ENCODE data around the gene PDGFB. TPM values are rescaled to one million over a fixed set of nuclear protein-coding genes. Genes with fewer than 3 reads are reported as not detected.
A peak's percentile ranks its signal among the peaks of the same experiment; 100 is the strongest.

PDGFB gene
- total RNA-seq, 3 donors from 2014 or later (not counting 1 experiment from before 2014, with no cell fraction given): 0.28 to 1.2 (median 0.31) TPM

DNA sequence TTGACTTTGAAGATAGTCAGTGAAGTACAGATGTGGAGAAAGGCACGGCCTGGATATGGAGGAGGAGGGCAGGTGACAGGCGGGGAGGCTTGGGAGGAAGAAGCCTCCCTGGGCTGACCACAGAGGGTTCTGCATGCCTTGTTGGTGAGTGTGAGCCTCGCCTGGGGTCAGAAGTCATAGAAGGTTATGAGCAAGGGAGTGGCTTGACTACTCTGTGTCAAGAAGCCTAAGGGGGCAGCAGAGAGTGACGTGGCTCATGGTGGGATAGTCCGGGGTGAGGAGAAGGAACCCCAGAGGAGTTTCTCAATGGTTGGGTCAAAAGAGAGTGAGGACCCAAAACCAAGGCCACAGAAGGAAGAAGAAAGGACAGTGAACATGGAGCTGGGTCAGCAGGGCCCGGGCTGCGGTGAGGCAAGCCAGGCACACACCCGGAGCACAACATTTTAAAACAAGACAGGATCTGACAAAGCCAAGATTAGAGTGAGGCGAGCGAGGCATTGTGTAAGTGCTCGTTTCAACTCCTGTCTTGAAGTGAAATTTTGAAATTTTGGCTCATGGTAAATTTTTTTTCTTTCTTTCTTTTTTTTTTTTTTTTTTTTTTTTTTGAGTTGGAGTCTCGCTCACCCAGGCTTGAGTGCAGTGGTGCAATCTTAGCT is 31.9 kb downstream of the PDGFB start:
- peaks cover 0 to 13% of the 10 kb centered on the region in 2 donors for H3K4me1 Mint-ChIP-seq
- ATAC-seq (no peak), DNase-seq (peak in 1 of 2 donors; percentile 2)
- peaks cover 20 to 26% of the 10 kb centered on the region in 2 donors for H3K27me3 Mint-ChIP-seq (ENCODE audit: low read depth in 2 of 2)
- TF ChIP-seq, protein P1, sequence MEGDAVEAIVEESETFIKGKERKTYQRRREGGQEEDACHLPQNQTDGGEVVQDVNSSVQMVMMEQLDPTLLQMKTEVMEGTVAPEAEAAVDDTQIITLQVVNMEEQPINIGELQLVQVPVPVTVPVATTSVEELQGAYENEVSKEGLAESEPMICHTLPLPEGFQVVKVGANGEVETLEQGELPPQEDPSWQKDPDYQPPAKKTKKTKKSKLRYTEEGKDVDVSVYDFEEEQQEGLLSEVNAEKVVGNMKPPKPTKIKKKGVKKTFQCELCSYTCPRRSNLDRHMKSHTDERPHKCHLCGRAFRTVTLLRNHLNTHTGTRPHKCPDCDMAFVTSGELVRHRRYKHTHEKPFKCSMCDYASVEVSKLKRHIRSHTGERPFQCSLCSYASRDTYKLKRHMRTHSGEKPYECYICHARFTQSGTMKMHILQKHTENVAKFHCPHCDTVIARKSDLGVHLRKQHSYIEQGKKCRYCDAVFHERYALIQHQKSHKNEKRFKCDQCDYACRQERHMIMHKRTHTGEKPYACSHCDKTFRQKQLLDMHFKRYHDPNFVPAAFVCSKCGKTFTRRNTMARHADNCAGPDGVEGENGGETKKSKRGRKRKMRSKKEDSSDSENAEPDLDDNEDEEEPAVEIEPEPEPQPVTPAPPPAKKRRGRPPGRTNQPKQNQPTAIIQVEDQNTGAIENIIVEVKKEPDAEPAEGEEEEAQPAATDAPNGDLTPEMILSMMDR (IDR thresholded peaks at IDR 0.05): no peak
- H3K27me3 ChIP-seq (ENCODE audit: control insufficient read depth, insufficient read depth, low read length): peaks cover 4% of the 10 kb centered on the region
- intact Hi-C loops (cut with micrococcal nuclease): no loop called here
- no peaks in the 10 kb centered on the region for H3K36me3 ChIP-seq (ENCODE audit: control insufficient read depth, insufficient read depth, low read length)
- H3K4me1 ChIP-seq (ENCODE audit: control insufficient read depth, insufficient read depth, low read length): peaks cover 4% of the 10 kb centered on the region
- no peak overlapping the region for H3K4me3 Mint-ChIP-seq
- no peaks in the 10 kb centered on the region for H3K9me3 ChIP-seq (ENCODE audit: control insufficient read depth, insufficient read depth, low read length)
- H3K4me3 ChIP-seq (ENCODE audit: low read length): no peak overlapping the region
- WGBS (ENCODE audit: insufficient coverage): 53% methylated on average over 9 of the region's 12 CpGs
- no peaks in the 10 kb centered on the region for H3K9me3 Mint-ChIP-seq
- no peak overlapping the region for H3K27ac ChIP-seq (ENCODE audit: low read length)
- no peaks in the 10 kb centered on the region for H3K36me3 Mint-ChIP-seq
- H3K27ac Mint-ChIP-seq: no peak overlapping the region

DNA sequence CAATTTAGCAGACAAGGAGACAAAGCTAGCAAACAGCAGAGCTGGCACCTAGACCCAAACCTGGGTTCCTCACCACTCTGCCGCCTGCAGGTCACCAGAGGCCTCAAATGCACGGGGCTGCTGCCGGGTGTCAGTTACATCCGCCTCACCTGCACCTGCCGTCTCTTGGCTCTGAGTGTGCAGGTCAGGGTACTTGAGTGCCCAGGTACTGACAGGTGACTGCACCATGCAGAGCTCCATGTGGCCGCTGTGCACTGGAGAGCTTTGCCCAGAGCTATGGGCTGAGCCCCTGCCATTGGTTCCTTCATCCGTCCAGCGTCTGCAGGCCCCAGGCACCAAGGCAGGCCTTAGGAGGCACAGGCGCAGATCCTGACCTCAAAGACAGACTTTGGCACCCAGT is 35.0 kb downstream of the PDGFB start:
- Mint-ChIP-seq H3K4me1 (peaks cover 7 to 37% of the 10 kb centered on the region in 2 donors), H3K27me3 (ENCODE audit: low read depth in 2 of 2) (peaks cover 18 to 21% of the 10 kb centered on the region in 2 donors), H3K27ac (no peak overlapping the region), H3K9me3 (no peaks in the 10 kb centered on the region), H3K36me3 (no peaks in the 10 kb centered on the region), H3K4me3 (no peak overlapping the region)
- no peak overlapping the region for H3K4me3 ChIP-seq (ENCODE audit: low read length)
- no peak overlapping the region for H3K27ac ChIP-seq (ENCODE audit: low read length)
- 88% methylated on average over 9 of the region's 9 CpGs for WGBS (ENCODE audit: insufficient coverage)
- intact Hi-C loops (cut with micrococcal nuclease): loop anchor here (5.0 kb wide), 2 partner anchors 37 to 38 kb away; no protein-coding TSS in a partner anchor
- ATAC-seq: no peak
- H3K9me3 ChIP-seq (ENCODE audit: control insufficient read depth, insufficient read depth, low read length): no peaks in the 10 kb centered on the region
- DNase-seq: no peak
- no peaks in the 10 kb centered on the region for H3K36me3 ChIP-seq (ENCODE audit: control insufficient read depth, insufficient read depth, low read length)
- peaks cover 30% of the 10 kb centered on the region for H3K4me1 ChIP-seq (ENCODE audit: control insufficient read depth, insufficient read depth, low read length)
- TF ChIP-seq, protein P1 (IDR thresholded peaks at IDR 0.05): no peak
- peaks cover 4% of the 10 kb centered on the region for H3K27me3 ChIP-seq (ENCODE audit: control insufficient read depth, insufficient read depth, low read length)

DNA sequence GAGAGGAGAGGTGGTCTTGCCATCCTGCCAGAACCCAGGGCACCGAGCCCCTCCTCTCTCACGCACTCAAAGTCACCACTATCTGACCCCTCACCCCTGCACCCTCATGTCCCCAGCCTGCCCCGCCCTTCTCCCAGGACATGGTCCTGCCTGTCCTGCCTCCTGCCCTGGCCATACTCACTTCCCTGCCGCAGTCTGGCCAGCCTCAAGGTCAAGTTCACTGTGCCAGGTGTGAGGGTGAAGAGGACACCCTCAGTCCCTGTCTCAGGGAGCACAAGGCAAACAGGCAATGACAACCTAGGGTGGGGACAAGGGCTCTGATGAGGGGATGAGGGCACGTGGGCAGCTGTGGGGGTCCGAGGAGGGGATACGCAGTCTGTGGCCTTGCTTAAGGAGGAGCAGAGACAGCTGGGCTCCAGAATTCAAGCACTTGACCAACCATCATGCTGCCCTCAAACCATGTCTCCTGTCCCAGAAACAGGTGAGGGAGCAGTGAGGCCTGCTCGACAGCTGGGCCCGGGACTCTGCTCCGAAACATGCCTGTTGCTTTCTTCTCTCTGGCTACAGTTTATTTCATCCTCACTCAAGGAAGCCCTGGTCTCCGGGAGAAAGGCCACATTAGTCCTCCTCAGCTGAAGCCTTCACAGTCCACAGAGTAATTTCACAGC is 36.6 kb downstream of the PDGFB start:
- Mint-ChIP-seq H3K27me3 (ENCODE audit: low read depth in 2 of 2) (peaks cover 8 to 15% of the 10 kb centered on the region in 2 donors), H3K4me3 (no peak overlapping the region), H3K4me1 (peaks cover 7 to 46% of the 10 kb centered on the region in 2 donors), H3K9me3 (no peaks in the 10 kb centered on the region), H3K27ac (peak overlapping the region in 1 of 2 donors; percentile 80), H3K36me3 (no peaks in the 10 kb centered on the region)
- Histone ChIP-seq H3K4me1 (ENCODE audit: control insufficient read depth, insufficient read depth, low read length) (peaks cover 30% of the 10 kb centered on the region), H3K27me3 (ENCODE audit: control insufficient read depth, insufficient read depth, low read length) (no peaks in the 10 kb centered on the region), H3K4me3 (ENCODE audit: low read length) (no peak overlapping the region), H3K9me3 (ENCODE audit: control insufficient read depth, insufficient read depth, low read length) (no peaks in the 10 kb centered on the region), H3K36me3 (ENCODE audit: control insufficient read depth, insufficient read depth, low read length) (no peaks in the 10 kb centered on the region), H3K27ac (ENCODE audit: low read length) (no peak overlapping the region)
- no peak for DNase-seq
- no peak for ATAC-seq
- TF ChIP-seq, protein P1 (IDR thresholded peaks at IDR 0.05): no peak
- intact Hi-C loops (cut with micrococcal nuclease): loop anchor here (5.0 kb wide), 2 partner anchors 36 to 39 kb away; no protein-coding TSS in a partner anchor
- 95% methylated on average over 11 of the region's 11 CpGs for WGBS (ENCODE audit: insufficient coverage)
